ENCODE data around the gene MACO1.
"Not testable (repeated sequence)": the region's sequence is repeated elsewhere in the genome, so short reads cannot be mapped to it uniquely, and the experiment has no call there.

Gene MACO1, protein sequence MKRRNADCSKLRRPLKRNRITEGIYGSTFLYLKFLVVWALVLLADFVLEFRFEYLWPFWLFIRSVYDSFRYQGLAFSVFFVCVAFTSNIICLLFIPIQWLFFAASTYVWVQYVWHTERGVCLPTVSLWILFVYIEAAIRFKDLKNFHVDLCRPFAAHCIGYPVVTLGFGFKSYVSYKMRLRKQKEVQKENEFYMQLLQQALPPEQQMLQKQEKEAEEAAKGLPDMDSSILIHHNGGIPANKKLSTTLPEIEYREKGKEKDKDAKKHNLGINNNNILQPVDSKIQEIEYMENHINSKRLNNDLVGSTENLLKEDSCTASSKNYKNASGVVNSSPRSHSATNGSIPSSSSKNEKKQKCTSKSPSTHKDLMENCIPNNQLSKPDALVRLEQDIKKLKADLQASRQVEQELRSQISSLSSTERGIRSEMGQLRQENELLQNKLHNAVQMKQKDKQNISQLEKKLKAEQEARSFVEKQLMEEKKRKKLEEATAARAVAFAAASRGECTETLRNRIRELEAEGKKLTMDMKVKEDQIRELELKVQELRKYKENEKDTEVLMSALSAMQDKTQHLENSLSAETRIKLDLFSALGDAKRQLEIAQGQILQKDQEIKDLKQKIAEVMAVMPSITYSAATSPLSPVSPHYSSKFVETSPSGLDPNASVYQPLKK

DNA sequence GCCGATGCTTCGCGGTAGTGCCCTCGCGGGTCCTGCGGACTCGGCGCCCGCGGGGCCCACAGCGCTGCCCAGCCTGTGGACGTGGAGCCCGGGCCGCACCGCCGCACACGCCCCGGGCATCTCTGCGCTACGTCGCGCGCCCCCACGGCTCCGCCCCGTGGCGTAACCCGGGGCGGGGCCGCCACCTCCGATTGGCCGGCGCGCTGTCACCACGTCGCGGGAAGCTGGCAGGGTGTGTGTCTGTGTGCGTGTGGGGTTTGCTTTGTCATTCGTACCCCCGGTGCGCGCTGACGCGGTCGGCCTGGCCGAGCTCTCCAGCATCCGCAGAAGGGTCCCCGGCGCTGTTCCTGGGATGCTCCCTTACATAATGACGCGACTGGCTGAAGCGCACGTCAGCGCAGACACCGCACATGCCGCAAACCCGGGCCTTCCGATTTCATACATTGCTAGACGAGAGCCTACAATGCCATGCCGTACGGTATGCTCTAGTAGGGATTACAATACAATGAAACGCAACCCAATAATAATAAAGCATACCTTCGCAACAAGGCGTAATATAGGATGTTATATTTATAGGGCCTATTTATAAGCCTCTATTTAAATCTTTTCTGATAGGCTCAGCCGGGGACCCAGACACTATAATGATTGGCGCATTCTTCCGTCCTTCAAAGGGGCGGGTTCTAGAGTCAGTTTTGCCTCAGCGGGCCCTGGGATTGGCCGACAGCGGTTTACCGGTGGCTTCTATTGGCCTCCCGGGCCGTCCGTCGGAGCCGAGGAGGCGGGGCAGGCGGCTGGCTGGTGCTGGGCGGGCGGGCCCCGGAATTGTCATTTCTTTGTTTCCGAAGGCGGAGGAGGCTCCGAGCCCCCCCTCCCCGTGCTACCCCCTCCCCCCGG is at the start of gene MACO1:
TSS of gene MACO1 (plus strand) at position 825 of the 894 bp plus-strand sequence. CDS start 202 bp downstream, outside the sequence.
- peak; percentile 97 for DNase-seq

DNA sequence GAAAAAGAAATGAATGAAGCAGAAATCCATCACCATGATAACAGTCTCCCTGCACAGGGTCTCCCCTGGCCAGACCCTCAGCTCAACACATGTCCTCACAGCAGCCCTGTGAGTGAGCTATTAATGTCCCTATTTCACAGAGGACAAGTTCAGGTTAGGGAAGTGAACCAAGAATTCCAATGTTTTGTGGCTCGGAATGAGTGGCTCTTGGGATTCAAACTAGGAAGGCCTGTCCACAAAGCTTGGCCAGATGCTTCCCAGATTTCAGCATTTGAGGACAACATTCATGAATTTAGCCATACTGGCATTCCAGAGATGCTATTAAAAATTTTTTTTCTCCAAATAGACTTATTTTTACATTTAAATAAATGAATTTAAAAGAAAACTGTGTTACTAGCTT is 48.2 kb upstream of the MACO1 start:
- not testable (repeated sequence) for DNase-seq

DNA sequence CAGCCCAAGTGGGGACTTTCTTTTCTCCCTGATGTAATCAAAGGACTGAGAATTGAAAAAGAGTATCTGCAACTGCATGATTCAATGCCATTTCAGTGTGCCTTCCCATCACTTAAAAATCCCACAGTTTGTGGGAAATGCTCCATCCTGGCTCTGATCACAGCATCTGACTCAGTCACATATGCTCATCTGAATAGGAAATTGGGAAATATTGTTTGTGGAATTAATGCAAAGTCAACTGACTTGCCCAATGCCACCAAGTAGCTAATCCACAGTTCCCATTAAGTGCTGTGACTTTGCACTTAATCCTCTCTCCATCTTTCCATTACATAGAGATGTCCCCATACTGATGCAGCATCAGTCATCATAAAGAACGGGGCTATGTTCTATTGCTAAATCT is 47.6 kb upstream of the MACO1 start:
- DNase-seq = not testable (repeated sequence)

DNA sequence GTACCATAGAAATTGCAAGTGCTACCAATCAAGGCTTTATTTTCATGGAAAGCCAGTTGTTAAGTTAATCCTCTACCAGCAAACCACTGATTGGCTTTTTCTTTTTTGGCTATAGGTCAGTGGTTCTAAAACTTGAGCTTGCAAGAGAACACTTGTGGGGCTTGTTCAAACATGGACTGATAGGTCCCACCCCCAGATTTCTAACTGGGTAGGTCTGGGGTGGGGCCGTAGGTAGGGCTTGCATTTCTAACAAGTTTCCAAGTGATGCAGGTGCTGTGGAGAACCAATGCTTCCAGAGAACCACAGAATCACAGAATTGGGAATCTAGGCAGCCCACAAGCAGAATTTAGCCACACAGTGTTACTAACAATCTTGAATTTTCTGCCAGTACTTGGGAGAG is 46.8 kb upstream of the MACO1 start:
- DNase-seq = not testable (repeated sequence)

DNA sequence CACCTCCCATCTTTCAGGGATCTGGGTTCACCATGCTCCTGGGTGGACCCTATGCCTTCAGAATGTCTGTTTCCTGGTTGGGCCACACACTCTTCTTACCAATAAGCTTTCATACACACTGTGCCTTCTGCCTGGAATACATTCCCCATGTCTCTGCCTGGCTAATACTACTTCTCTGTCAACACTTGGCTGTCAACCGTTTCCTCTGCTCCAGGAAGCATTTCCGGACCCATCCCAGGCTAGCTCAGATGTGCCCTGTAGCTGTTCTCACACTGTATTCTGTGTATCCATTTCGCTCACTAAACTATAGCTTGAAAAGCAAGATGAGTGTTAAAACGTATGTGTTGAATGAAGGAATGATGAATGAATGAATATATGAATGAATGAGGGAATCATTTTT is 43.6 kb upstream of the MACO1 start:
- DNase-seq = not testable (repeated sequence)

DNA sequence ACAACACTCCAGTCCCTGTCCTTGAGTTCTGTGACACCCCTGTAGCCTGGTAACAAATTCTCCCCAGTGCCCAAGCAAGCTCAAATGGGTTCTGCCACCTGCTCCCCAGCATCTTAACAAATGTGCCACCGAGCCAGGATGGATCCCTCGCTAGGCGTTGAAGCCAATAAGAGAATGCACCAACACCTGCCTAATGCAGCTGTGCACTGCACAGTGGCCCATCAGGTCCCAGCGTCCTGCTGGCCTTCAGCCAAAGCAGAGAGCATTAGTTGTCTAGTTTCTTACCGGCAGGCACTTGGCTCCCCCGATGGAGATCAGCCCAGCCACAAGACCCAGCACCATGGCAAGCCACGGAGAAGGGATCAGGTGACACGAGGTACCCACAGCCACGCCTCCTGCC is 42.0 kb upstream of the MACO1 start:
- DNase-seq = not testable (repeated sequence)

DNA sequence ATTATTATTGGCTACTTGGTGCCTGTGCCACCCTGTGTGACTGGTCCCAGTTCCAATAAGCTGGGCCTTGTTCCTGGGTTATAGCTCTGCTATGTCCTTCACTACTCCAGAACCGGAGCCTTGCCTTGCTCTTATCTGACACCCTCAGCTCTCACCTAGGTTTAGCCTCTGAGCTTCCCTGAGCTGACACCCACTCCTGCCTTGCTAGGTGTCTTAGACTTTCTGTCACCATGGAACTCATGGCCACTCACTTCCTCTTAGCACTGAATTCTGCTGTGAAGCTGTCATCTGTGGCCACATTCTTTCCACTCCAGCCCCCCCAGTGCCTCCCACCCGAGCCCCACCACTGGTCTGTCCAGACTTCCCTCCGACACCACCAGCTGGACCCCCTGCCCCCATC is 41.0 kb upstream of the MACO1 start:
- not testable (repeated sequence) for DNase-seq

DNA sequence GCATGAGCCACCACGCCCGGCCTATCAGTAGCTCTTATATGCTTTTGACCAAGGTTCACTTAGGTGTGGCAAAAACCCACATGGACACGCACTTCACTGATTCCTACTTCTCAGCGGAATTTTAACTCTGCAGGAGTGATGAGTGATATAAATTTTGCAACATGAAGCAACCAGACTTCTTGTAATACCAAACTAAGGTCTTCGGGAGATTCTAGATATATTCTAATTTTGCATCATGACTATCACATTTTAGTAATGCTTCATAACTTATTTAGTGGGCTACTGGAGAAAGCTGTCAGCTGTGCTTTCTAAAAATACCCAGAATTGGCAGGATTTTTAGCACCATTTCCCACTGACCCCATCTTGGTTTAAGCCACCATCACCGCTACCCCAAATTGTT is 37.9 kb upstream of the MACO1 start:
- DNase-seq = no peak

DNA sequence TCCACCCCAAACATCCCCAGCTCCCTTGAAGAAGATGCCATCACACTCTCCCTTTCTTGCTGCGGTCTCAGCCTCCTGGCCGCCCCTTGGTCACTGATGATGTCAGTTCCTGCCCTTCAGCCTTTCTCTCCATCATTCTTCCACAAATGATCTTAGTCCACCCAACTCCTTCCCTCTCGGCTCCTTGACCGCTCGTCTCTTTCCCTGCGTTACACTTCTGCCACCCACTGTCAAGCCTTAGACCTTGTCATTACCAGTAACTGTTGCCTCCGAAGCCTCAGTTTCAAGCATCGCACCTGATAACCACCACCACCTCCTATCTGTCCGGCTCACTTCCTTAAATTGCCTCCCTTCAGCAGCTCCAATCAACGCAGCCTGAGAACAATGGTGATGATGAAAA is 33.1 kb upstream of the MACO1 start:
- DNase-seq = not testable (repeated sequence)

DNA sequence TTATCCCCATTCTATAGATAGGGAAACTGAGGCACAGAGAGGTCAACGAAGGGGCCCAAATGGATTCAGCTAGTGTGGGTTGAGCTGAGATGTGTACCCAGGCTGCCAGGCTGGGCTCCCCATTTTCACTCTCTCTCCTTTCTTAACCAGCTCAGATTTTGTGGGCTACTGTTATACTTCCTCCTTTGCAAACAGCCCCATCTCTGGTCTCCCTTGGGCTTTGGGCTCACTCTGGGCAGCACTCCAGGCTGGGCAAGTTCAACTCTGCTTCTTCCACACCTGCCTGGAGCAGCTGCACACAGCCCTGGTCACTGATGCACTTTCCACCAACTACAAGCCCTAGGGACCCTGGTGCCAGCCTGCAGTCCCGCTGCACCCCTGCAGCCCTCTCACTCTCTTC is 32.6 kb upstream of the MACO1 start:
- DNase-seq = not testable (repeated sequence)

DNA sequence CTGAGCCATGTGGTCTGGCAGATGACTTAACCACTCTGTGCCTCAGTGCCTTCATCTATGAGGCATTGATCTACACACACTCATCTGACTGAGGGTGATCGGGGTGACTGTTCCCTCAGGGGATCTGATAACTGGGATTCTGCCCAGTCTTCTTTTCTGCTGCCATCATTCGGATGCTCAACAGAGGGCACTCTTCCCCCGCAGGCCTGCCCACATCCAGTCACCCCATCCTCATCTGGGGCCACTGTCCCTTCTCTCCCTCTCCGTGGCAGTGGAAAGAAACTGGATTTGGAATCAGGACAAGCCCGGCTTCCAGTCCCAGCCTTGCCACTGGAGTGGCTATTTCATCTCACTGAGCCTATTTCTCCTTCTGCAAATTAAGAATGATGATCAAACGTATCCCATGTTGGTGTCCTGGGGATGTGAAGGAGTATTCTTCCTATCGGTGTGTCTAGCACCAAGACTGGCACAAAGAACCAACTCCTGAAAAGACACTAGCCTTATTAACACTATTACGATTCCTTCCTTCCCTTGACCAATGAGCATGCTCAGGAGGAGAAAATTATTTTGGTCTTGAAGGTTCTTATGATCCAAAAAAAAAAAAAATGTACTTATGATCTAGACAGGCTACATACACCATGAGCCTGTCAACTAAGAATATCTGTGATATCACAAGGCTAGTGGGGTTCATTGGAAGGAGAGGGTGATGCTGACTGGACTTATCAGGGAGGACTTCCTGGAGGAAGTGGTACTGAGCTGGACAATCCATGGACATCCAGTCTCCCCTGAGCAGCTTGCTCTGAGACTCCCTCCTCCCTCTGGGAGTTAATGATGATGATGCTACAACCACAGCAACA is 27.5 kb upstream of the MACO1 start:
- not testable (repeated sequence) for DNase-seq

DNA sequence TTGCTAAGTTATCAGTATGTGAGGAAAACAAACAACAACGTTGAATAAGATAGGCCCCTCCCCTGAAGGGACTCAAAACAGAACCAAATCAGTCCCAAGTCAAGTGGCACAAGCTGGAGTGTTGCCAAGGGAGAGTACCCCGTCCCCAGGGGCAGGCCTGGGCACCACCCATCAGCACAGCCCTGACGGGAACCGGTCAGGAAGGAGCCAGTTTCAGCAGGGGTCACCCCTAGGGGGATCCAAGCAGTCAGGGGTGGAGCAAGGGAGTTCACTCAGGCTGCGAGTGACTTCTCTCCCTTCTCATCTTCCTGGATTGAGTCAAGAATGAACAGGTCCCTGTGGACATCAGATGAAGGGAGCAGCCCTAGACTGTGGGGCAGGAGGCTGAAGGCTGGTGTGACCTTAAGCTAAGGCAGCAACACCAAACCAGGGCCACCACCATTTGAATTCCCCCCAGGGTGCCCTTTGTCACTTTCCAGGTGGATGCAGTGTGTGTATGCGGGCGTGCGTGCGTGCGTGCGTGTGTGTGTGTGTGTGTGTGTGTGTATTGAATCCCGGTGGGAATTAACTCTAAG is 24.9 kb upstream of the MACO1 start:
- not testable (repeated sequence) for DNase-seq

DNA sequence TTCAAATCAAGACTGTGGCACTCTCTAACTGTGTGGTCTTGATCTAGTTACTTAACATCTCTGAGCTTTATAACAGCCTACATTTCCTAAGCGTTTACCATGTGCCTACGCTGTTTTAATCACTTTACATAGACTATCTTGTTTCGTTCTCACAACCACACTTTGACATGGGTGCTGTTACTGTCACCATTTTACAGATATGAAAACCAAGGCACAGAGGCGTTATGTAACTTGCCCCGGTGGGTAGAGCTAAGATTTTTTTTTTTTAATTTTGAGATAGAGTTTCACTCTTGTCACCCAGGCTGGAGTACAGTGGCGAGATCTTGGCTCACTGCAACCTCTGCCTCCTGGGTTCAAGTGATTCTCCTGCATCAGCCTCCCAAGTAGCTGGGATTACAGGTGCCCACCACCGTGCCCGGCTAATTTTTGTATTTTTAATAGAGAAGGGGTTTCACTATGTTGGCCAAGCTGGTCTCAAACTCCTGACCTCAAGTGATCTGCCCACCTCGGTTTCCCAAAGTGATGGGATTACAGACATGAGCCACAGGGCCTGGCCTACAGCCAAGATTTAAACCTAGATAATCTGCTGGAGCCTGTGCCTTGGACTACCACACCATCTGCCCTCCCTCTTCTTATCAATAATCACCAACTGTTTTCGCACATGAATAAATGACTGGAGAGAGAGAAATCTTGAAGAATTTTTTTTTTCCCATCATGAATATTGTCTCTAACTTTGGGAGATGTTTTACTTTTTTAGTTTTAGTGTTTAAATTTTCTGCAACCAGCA is 20.9 kb upstream of the MACO1 start:
- DNase-seq = not testable (repeated sequence)

DNA sequence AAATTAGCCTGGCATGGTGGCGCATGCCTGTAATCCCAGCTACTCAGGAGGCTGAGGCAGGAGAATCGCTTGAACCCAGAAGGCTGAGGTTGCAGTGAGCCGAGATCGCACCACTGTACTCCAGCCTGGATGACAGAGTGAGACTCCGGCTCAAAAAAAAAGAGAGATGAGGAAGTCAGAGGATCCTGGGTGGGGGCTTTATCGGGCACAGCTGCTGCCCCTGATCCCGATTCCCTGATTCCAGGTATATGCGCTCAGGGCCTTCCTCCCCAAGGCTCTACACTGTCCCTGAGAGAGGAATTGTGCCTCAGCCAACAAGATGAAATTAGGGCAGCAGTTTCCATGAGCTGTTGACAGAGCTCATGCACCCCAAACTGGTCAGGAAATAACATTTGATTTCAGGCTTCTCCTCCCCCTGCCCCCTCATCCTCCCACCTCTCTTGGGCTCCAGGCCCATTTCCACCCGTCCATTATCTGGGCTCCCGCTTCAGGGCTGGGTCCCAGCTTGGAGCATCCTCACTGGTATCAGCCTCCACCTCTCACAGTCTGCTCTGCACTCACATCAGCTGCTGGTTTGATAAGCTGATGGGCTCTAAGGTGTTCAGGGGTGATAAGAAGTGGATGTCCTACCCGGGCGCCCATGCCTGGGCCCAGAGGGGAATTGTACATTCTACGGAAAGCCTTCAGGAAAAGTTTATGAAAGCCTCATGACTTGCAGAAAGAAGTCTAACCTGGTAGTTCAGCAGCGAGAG is 17.6 kb upstream of the MACO1 start:
- DNase-seq = not testable (repeated sequence)

DNA sequence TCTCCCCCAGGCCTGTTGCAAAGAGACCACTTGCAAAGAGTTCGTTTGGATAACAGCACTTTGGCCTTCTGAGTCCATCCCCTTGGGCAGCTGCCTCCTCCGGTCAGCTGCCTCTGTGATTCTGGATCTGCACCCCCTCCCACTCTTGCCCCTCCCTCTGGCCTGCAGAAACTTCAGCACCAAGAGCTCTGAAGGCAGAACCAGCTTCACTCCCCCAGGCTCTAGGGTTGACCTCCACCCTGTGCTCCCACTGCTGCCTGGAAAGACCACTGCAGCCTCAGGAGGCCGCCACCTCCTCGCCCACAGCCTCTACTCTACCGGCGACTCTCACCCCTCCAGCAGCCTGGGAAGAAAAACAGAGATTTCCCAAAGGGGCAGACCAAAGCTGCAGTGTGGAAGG is 16.5 kb upstream of the MACO1 start:
- DNase-seq = not testable (repeated sequence)

DNA sequence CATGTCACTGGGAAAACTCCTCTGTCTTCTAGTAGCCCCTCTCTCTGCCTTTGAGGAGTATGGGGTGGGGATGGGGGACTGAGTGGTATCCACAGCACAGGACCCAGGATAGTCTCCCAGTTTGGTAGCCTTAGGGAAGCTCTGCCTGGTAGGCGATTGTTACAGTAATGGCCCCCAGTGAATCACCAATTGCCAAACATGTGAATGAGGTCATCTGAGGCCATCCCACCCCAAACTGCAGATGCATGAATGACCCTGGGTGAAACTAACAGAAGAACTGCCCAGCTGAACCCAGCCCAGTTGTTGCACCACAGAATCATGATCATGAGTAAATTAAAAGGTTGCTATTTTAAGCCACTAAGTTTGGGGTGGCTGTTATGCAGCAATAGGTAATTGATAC is 16.1 kb upstream of the MACO1 start:
- DNase-seq = not testable (repeated sequence)

DNA sequence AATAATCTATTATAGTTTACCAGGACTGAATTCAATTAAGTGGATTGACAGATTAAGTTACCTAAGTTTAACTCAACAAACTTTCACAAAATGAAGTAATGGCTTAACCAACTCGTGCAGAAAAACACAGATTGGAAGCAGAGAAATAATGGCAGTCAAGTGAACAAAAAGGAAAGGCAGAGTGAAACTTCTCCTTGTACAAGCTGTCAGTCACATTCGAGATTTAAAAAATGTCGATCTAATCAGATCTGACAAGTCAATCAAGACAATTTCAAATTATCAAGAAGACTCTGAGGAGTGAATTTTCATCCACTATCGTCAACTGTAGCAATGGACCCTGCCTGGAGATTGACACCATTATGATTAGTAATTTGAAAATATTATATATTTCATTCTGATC is 13.4 kb upstream of the MACO1 start:
- DNase-seq = not testable (repeated sequence)

DNA sequence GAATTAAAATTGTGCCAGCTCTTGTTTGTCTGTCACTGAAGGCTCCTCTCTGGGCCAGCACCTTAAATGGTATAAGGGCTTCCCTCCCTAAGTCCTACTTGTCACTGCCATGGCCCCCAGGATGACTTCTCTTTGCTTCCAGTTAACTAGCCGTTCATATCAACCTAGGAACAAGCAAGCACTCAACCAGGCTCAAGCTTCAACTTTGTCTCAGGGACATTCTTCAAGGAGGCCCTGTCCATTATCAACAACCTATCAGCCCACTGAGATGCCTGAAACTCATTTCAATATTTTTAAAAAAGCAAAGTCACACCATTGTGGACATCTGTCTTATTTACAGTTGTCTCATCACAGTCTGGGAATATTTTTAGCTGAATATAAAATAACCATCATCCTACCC is 11.4 kb upstream of the MACO1 start:
- DNase-seq = not testable (repeated sequence)

DNA sequence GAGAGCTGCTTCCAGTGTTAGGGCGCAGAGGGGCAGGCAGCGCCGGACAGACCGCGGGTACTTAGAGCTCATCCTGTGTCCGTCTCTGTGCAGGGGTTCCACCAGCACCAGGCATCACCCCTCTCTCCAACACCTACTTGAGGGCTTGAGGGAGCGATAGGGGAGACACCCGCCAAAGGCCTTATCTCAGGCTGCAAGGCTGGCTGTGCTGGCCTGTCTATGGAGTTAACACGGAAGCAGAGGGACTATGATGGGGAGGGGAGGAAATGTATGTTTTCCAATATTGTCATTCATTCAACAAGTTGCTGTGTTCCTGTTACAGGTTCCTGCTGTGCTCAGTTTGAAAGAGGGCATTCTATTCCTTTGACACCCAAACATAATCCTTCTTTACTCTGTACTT is 10.0 kb upstream of the MACO1 start, which contains the start of gene RHCE:
TSS of gene RHCE (minus strand) at position 111 of the 400 bp plus-strand sequence. CDS start at position 72, 39 bp downstream.
- not testable (repeated sequence) for DNase-seq

DNA sequence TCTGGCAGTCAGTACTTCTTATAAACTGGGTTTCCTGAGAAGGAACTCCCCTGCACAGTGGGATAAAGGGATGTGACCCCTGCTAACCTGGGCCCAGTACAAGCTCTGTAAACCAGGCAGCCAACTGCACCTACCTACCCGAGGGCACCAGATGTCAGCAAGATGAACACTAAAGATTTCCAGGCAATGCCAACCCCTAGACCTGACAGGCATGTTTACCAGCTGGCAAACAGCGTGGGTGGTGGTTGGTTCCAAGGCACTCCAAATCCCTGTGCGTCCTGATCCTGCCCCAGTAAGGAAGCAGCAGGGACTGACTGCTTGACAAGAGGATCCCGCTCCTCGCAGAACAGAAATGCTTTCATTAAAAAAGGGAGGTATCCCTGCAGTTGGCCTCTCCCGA is 7.5 kb upstream of the MACO1 start:
- DNase-seq = not testable (repeated sequence)

Data from NCI-H446 treated with DMSO at 0.1 percent for 48 hours (cell line).